Activated gamma-delta T cell treated with Interleukin-2 at 50 U/mL for 16 hours (primary cell): ENCODE results near the gene IRF4.

Source experiments
- DNase-seq: peaks from one replicate; pipeline ENCODE4 v3.0.0-alpha.2; 2020

IRF4 gene

GRCh38 chr6:353642-354614, 37.6 kb upstream of the IRF4 start:
- no peak for DNase-seq

- DNase-seq, result no peak
Observed at GRCh38 chr6:354631-355280, 36.8 kb upstream of the IRF4 start.

- no peak for DNase-seq
Observed at GRCh38 chr6:355373-356208, 36.0 kb upstream of the IRF4 start.

GRCh38 chr6:356828-357251, 34.7 kb upstream of the IRF4 start:
- no peak for DNase-seq

- no peak for DNase-seq
Observed at GRCh38 chr6:357261-357790, 34.2 kb upstream of the IRF4 start.

- DNase-seq, result no peak
Observed at GRCh38 chr6:357791-358341, 33.7 kb upstream of the IRF4 start.

GRCh38 chr6:358432-358831, 33.1 kb upstream of the IRF4 start:
- no peak for DNase-seq

- DNase-seq, result no peak
Observed at GRCh38 chr6:358847-359246, 32.7 kb upstream of the IRF4 start.

GRCh38 chr6:359261-360035, 32.1 kb upstream of the IRF4 start:
- no peak for DNase-seq

- no peak for DNase-seq
Observed at GRCh38 chr6:360349-360748, 31.2 kb upstream of the IRF4 start.

GRCh38 chr6:360764-361373, 30.7 kb upstream of the IRF4 start:
- no peak for DNase-seq

GRCh38 chr6:361411-362132, 30.0 kb upstream of the IRF4 start:
- no peak for DNase-seq

GRCh38 chr6:362231-362923, 29.2 kb upstream of the IRF4 start:
- no peak for DNase-seq

GRCh38 chr6:362924-363249, 28.7 kb upstream of the IRF4 start:
- DNase-seq, result no peak

- no peak for DNase-seq
Observed at GRCh38 chr6:363291-363690, 28.3 kb upstream of the IRF4 start.

GRCh38 chr6:363909-364308, 27.6 kb upstream of the IRF4 start:
- DNase-seq, result no peak

GRCh38 chr6:364609-365540, 26.7 kb upstream of the IRF4 start:
- DNase-seq, result no peak

- DNase-seq, result no peak
Observed at GRCh38 chr6:365835-366234, 25.7 kb upstream of the IRF4 start.
